GM19397 (cell line): ENCODE measurements around the gene ACTR3.

Experiments used
- ATAC-seq: cut with Tn5 transposase; IDR thresholded peaks from one replicate; pipeline ENCODE4 v1.9.1; 2021; ENCODE audit warnings: mild to moderate bottlenecking, moderate library complexity; ENCODE audit not compliant: unreplicated experiment

The ACTR3 gene

DNA sequence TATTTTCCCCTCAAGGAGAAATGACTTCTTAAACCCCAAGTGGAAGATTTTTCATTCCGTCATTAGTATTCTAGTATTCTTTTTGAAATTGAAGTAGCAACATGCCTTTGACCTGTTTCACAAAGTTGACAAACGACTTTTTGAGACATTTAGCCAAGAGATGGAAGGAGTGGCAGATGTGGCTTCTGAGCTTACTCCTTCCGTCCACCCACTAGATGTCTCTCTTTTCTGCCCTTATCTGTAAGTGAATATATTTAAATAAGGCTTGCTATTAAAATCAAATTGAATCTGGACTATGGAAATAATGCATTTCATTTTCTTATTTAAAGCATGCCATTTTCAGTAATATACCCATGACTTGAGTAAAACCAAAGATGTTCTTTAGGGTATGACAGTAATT, 74.1 kb downstream of the ACTR3 start:
- no peak for ATAC-seq

DNA sequence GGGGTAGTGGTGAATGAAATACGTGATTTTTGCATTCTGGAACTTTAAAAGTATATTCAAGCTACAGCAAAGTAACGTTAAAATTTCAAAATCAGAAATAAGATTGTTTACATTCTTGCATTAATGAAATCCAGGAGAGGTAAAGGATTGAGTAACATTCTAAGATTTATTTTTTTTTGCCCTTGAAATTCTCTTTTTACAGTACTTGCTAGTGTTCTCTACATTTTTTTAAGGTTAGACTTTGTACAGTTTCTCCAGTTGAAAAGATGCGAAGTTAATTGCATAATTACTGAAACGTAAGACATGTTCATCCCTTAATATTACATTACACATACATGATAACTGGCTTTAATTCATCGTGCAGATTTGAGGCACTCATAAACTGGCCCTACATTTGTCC, 74.5 kb downstream of the ACTR3 start:
- no peak for ATAC-seq

DNA sequence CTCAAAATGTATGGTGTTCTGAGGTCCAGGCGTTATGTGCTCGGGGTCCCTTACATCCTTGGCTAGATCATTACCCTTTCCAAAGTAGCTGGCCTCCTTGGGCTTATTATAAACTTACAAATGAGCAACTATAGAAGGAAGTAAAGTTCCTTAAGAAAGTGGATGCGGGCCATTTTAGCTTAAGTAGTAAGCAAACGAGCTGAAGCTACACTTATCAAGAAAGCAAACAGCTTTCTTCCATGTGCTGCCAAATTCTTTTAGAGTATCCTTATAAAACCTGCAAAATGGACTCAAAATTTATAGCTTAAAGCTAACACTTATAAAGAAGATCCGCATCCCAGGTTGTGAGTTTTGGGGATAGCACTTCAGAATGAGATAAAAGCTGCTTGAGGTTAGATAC, 75.3 kb downstream of the ACTR3 start:
- no peak for ATAC-seq

DNA sequence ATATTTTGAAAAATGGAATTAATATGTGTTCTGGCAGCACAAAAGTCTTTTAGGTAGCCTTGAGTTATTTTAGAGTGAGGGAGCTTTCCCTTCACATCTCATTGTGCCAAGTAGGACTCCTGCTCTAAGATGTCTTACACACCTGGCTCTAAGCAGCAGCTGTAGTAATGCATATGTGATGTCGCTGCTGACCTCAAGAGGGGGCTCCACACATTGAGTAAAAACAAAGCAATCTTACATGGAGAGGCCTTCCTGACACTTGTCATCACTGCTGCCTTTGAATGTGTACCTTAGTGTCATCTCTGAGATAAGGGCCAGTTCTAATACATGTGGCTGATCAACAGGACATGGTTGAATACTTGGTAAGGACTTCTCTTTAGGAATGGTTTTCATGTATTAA, 75.8 kb downstream of the ACTR3 start:
- ATAC-seq = peak; percentile 78

DNA sequence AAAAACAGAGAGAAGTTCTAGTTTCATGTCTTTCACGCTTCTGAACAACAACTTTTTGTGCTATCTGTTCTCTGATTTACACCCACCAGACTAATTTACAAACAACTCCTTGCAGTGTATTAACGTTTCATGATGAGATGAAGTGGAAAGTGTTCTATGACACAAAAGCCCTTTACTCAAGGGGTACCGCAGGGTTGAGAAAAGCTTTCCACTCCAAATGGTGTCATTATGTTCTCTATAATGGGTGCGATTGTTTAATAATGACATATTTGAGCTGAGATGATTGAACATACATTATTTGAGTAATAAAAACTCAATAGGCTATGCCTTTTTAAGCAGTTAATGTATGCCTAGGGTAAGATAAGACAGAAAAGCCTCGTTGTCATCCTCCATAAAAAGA, 76.3 kb downstream of the ACTR3 start:
- no peak for ATAC-seq

DNA sequence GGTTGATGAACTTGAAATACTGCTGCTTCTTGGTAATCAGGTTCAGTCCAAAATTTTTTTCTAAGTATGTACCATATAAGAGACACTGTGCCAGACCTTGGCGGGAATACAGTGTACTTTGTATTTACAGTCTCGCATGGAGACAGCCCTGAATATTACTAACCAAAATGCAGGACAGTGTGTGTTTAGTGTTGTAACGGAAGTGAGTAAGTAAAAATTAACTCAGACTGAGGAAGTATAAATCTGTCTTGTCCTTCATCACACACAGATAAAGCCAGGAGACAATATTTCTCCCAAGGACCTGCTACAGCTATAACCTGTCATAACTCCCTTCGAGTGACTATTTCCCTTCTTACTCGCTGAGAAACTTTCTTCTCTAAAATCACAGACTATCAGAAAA, 76.9 kb downstream of the ACTR3 start:
- peak; percentile 42 for ATAC-seq

DNA sequence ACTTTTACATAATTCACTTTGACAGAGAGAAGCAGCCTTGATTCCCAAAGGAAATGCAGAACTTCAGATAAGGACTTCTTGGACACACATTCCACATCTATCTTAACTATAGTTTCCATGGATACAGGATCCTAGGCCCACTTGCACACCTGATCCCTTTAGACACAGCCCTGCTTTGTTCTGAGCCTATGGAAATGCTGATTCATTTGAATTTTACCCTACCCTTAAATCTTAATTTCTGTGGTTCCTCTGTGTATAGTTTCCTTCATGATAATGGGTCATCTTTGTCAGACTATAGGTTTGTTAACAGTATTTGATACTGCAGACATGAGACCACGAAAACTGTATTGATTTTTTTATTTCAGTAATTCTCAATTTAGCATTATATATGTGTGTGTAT, 77.4 kb downstream of the ACTR3 start:
- no peak for ATAC-seq

DNA sequence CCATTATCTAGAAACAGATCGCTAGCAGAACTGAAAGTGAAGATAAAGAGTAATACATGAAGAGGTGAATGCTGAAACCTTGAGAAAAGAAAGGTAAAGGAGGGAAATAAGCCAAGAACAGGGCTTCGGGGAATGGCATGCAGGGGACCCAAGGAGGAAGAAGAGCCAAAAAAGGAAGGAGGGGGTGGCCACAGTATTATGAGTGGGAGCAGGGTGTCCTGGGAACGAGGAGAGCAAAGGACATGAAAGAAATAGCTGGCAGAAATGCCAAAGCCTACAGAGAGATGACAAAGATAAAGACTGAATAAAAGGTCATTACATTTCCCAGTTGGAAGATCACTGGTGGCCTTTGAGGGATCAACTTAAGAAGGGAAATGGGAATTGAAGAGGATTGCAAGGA, 82.9 kb downstream of the ACTR3 start:
- ATAC-seq = no peak

DNA sequence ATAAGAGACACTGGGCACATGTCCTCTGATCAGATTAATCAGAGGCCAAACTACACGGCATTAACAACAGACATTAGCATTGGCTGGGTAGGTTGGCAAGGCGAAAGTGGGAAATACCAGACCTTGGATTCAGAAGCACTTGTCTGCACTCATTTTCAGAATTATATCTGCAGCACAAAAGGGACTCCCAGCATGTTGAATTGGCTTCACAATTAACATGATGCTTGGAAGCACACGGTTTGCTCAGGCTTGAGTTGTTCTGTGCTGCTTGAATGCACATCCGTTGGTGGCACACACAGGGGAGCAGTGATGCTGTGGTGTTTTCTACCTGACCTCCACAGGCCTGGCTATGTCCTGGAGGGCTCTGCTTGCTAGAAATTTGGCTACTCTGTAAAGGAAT, 83.9 kb downstream of the ACTR3 start:
- ATAC-seq = no peak

DNA sequence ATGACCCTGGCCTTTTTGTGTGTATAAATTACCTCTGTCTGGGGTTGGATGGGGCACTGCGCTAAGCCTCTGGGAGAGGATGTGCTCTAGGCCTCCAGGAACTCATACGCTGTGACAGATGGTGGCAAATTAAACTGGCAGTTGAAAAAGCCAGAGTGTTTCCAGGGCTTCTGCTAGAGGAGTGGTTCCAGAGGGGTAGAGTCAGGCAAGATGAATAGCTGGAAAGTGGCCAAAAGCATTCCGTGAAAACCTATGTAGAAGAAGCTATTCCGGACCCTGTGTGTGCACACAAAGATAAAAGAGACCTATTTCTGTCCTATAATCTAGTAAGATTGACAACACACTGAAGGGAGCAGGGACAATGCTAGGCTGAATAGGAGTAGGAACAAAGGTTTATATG, 84.8 kb downstream of the ACTR3 start:
- ATAC-seq = no peak

DNA sequence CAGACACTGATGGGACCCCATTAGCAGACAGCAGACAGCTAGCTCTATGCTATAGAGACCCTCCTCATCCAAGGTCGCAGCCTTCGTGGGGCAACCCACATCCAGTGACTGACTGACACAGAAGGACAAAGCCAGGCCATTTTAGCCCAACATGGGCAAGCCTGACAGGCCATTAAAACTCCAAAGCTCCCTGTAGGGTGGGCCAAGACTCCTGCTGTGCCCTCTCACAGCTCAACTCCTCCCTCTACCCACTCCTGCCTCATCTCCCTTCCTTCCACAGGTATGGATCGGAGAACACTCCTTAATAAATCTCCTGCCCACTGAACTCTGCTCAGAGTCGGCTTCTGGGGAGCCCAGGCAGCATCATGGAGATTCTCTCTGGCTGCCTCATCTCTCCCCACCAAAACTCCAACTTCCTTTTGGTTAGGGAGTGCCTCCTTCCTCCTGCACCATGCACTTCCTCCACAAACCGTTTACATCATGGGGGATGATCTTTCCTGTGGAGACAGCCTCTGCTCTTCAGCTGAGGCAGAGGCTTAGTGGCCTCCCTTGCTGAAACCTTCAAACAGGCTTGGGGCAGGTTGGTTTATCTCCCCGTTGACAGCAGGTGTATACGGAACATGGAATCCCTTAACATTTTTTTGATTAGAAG, 86.5 kb downstream of the ACTR3 start:
- no peak for ATAC-seq

DNA sequence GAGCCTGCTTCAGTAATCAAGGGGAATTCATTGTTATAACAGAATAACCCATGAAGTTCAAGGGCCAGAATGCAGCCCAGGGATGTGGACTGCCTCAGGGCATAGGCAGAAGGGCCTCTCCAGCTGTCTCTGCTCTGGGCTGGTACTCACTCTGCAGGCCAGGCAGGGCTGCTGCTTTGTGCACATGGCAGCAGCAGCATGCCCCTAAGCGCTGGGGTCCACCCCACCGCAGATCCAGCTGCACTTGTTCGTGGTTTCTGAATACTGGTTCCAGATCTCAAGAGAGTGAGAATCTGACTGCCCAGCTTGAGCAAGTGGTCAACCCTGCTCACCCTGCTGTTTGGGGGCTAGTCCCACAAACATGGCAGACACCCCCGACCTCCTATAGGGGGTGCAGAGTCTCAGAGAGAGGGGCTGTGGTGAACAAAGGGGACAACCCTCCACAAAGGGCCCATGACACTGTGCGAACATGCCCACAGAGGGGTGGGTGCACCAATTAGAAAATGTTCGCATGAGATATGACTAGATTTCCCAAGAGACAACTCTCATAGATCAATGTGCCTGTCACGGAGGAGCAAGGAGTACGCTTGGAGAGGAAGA, 87.3 kb downstream of the ACTR3 start:
- ATAC-seq = no peak

DNA sequence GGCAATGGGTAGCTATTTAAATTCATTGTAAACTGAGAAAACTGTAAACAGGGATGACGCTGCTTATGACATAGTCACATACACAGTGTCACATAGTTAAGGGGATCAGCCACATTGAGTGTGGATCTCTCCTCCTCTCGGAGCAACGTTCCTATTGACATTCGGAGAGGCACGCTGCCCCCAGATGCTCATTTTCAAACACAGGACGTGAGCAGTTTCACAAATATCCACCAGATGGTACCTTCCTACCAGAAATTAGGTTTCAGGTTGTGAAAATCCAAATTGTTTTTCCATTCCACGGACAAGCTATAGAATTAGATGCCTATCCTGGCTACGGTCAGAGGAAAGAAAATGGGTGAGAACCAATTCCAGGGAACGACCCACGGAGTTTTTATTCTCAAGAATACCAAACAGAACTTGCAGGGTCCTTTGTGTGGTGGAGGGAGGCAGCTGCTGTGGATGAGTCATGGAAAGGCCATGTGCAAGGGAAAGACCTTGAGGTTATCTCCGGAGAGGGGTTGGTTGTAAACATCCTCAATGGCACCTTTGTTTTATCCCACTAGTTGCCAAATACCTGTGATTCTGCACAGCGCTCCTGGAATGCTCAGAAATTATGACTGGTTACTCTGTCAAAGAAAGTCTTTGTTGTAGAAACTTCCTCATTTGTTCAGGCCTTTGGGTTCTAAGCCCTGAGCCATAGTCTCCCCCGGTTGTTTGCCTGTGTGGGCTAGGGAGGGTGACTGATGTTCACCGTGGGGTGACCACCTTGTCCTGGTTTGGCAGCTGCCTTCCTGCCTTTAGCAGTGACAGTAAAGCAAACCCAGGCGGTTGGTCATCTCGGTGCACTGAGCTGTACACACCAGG, 88.0 kb downstream of the ACTR3 start:
- ATAC-seq = no peak

DNA sequence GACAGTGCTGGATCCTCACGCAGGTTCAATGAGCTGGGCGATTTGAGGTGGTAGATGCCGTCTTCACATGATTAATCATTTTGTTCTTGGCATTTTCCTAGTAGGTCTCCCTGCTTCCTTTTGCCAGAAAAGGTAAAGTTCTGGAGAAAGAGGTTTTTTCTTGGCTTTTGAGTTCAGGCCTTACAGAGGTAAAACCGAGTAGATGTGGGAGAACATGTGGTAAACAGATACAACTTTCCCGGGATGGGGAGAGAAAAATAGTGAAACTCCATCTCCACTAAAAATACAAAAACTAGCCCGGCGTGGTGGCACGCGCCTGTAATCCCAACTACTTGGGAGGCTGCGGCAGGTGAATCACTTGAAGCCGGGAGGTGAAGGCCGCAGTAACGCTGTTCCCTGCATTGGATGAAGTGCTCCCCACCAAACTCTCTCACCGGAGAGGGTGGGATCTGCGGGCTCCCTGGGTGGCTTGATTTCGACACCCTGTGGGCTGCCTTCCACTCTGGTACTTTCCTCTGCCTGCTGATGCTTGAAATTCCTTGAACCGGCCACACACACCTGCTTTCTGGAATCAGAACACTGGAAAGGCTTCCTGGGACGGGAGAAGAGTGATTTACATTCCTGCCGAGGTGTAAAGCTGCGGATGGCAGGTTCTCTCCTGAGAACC, 88.8 kb downstream of the ACTR3 start:
- no peak for ATAC-seq

DNA sequence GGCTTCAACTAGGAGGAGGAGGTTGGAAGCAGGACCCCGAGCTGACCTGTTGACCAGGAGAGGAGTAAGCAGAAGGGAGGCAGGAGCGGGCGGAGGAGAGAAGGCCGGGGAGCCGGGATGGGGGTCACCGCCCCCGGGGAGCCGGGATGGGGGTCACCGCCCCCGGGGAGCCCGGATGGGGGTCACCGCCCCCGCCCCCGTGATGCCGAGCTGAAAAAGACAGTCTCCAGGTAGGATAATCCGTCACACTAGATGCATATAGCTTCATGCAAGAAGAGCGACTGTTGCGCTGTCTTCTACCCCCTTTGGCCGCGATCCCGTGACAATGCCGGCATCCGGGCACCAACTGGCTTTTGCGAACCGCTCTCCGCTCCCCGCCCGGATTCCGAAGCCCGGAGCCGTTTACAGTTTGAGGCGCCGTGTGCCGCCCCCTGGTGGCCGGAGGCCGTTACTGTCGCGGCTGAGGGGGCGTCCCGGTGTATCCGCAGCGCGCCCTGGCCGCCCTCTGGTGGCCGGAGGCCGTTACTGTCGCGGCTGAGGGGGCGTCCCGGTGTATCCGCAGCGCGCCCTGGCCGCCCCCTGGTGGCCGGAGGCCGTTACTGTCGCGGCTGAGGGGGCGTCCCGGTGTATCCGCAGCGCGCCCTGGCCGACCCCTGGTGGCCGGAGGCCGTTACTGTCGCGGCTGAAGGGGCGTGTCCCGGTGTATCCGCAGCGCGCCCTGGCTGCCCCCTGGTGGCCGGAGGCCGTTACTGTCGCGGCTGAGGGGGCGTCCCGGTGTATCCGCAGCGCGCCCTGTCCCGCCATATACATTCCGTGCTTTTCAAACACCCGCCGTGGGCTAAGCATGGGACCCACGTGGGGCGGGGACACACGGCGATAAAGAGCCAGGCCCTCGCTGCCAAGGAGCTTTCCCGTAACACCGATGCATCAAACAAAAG, 89.6 kb downstream of the ACTR3 start:
- no peak for ATAC-seq

DNA sequence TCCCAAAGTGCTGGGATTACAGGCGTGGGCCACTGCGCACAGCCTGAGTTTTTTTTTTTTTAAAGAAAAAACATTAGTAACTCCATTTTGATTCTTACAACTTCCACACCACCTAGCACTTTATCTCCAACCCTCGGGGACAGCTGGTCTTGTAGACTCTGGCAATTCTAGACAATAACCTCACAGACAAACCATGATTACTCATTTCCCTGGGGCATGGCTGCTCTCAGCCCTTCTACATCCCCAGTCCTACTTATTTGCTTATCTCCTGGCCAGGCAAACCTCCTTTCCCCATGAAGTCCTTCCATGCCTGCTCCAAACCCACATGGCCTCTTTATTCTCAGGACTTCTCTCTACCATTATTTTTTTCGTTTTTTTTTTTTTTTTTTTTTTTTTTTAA, 91.1 kb downstream of the ACTR3 start:
- no peak for ATAC-seq

DNA sequence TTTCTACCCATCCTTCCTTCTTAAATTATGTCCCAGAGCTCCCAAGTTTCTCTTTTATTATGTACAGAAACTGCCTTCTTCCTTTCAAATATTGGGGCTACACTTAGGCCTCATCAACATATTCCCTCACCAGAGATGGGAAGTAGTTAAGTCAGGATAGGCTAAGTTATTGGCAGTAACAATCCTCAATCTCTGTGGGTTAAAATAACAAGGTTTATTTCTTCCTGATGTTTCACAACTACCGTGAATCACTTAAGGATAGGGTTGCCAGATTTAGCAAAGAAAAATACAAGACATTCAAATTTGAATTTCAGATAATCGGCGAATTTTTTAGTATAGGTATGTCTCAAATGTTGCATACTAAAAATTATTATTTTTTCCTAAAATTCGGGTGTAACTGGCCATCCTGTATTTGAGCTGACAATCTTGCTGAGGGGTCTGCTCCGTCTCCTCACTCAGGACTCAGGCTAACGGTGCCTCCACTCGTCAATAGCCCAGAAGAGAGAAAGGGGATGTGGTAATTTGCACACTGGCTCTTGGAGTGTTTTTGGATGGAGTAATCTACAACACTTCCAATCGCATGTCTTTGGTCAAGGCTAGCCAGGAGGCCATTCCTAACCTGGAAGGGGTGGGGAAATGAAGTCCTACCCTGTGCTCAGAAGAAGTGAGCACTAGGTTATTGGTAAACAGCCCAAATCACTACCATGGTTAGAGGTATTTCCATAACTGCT, 91.7 kb downstream of the ACTR3 start:
- no peak for ATAC-seq

DNA sequence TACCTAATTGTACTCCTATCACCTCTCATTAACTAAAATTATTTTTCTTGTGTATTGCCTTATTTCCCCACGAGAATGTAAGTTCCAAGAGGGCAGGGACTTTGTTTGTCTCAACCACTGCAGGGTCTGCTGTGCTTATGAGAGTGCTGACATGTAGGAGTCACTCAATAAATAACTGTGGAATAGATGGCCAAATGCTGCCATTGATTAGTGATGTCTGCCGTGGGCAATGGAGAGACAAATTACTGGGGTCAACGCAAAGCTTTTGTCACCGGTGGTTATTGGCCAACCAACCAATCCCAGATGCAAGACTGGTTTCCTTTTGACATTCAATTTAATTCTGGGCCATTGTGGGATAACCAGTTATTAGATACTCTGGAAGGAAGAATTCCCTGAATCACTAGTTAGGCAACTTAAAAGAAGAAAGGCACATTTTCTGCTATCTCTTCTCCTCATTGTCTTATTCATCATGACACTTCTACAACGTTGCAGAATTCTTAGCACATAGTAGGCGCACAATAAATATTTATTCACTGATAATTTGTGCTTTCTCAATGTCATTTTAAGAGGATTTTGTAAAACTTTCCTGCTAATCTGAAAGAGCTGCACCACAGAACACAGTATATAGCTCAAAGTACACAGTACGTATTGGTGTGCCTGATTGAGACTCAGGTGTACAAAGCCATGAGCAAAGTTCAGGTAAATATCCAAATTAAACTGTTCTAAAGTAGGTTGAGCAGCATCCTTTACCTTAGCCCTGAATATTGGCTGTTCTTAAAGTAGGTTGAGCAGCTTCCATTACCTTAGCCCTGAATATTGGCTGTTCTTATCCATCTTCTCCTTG, 95.9 kb downstream of the ACTR3 start:
- ATAC-seq = no peak

DNA sequence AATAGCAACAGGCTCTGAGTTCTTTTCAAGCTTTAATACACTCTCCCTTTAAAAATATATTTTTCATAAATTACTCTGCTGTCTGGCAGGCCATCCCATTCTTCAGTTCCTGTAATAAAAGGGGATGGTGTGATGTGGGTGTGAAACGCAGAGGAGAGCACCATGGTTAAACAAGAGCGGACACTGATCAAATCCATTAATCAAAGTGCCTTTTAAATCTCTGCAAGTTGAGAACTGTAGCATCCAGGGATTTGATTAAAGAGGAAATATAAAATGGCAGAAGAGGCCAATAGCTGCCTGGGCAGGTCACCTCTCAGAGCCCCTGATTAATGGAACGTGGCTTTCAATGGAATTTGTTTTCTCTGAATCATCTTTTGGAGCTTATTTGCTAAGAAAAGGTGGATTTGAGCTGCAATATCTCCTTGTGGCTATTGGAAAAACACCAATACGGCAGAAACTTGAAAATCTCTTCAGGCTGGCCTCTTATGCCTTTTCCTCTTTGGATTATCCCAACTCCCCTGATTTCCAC, 96.9 kb downstream of the ACTR3 start:
- no peak for ATAC-seq
